MM.1S (cell line): ENCODE results near the gene IL1F10.

Experiments used
- CTCF ChIP-seq: fragments of 300-600 bp; sonication (generic); IDR thresholded peaks from 2 replicates; pipeline ENCODE4 v1.5.1; 2016; ENCODE audit warnings: antibody characterized with exemption, low read length, mixed read lengths
- EZH2 ChIP-seq: fragments of 300-600 bp; sonication (generic); optimal IDR thresholded peaks from 2 replicates; pipeline ENCODE3; 2017; ENCODE audit warnings: low read depth, mild to moderate bottlenecking, antibody characterized with exemption, low read length, mixed read lengths
- EZH2phosphoT487 ChIP-seq: fragments of 300-600 bp; sonication (generic); IDR thresholded peaks from 2 replicates; pipeline ENCODE4 v1.6.1; 2018; ENCODE audit warnings: antibody characterized with exemption, low read length

- no peak for TF ChIP-seq CTCF
- TF ChIP-seq EZH2, result no peak
- TF ChIP-seq EZH2phosphoT487, result no peak
Measured at GRCh38 chr2:113064898-113065297, 2.9 kb upstream of the IL1F10 start.
